GM21529 (cell line): ENCODE results near the gene MSH3.
"Not testable (repeated sequence)": the region's sequence is repeated elsewhere in the genome, so short reads cannot be mapped to it uniquely, and the experiment has no call there.

Experiments used
- ATAC-seq: cut with Tn5 transposase; IDR thresholded peaks from one replicate; pipeline ENCODE4 v1.9.1; 2021; ENCODE audit not compliant: unreplicated experiment

MSH3 gene

GRCh38 chr5:80841026-80841797, 186.8 kb downstream of the MSH3 start:
- ATAC-seq, result not testable (repeated sequence)

DNA sequence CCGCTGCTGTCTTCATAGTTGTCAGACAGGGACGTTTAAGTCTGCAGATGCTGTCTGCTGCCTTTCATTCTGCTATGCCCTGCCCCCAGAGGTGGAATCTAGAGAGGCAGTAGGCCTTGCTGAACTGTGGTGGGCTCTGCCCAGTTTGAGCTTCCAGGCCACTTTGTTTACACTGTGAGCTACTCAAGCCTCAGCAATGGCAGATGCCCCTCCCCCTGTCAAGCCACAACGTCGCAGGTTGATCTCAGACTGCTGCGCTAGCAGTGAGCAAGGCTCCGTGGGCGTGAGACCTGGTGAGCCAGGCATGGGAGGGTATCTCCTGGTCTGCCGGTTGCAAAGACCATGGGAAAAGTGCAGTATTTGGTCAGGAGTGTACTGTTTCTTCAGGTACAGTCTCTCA, 192.0 kb downstream of the MSH3 start:
- ATAC-seq, result not testable (repeated sequence)

GRCh38 chr5:80850168-80850567, 195.7 kb downstream of the MSH3 start:
- not testable (repeated sequence) for ATAC-seq

DNA sequence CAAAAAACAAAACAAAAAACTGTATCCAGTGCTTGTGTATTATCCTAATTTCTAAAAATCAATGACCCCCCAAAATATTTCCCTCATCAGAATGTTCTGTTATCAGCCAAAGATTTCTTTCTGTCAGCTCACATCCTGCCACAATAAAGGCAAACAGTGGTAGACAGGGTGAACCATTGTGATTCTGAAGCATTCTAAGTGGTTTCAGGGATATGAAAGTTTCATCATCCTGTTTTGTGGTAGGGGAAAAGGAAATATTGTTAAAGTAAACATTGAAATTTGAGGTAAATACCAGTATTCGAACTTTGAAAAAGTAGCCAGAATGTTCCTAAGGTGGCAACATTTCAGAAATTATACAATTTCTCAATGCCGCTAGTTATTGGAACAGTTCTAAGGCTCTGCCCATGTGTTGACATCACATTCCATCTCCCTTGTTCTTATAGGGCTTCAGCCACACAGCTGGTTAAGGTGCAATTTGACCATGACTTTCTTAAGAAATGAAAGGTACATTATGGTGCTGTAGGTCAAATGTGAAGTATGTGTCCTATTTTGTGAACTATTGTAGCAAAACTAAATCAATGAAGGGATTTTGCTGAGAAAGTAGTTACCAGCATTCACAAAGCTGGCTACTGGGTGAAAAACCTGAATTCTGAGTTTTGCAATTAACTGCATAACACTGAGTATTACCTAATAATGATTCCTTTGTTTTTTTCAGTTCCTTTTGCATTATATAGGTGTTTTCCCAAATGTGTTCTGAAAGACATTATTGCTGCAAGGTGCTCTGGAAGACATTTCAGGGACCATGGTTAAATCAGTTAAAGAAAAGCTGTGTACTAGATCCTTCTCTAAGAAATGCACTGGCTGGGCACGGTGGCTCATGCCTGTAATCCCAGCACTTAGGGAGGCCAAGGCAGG, 198.1 kb downstream of the MSH3 start:
- no peak for ATAC-seq

GRCh38 chr5:80853413-80853812, 199.0 kb downstream of the MSH3 start:
- no peak for ATAC-seq

DNA sequence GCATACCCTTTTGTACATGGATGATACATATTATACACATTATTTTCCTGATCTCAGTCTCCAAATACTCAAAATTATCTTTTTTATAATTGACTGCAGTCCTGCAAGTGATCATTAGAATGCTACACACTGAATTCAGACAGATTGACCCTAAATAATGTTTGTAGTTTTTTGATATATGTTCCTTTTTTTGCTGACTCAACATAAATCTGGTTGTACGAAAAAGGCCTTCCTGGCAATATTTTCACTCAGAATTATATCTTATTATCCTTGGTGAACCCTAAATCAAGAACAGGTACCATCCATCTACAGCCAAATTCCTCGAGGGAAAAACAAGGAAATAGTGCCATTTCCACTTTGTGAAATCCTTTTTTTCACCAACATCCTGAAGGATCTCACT, 200.1 kb downstream of the MSH3 start:
- ATAC-seq, result no peak

GRCh38 chr5:80860924-80861613, 206.6 kb downstream of the MSH3 start:
- no peak for ATAC-seq

DNA sequence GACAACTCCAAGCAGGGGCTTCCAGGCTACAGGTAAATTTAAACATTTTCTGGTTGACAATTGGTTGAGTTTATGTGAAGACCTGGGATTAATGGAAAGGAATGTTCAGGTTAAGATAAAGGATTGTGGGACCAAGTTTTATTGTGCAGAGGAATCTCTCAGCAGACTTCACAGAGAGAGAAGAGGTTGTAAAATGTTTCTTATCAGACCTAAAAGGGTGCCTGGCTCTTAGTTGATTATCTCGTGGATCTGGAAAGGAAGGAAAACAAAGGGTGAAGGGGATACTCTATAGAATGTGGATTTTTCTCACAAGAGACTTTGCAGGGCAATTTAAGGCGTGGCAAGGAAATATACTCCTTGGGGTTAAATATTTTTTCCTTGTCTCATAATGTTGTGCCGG, 209.3 kb downstream of the MSH3 start:
- no peak for ATAC-seq

- no peak for ATAC-seq
Observed at GRCh38 chr5:80864109-80864508, 209.7 kb downstream of the MSH3 start.

GRCh38 chr5:80864706-80865435, 210.4 kb downstream of the MSH3 start:
- peak; percentile 80 for ATAC-seq

- ATAC-seq, result no peak
Observed at GRCh38 chr5:80865551-80865950, 211.1 kb downstream of the MSH3 start.

GRCh38 chr5:80866371-80866770, 211.9 kb downstream of the MSH3 start:
- ATAC-seq, result no peak

- ATAC-seq, result no peak
Observed at GRCh38 chr5:80867233-80867632, 212.8 kb downstream of the MSH3 start.

GRCh38 chr5:80870442-80870841, 216.0 kb downstream of the MSH3 start:
- ATAC-seq, result no peak

DNA sequence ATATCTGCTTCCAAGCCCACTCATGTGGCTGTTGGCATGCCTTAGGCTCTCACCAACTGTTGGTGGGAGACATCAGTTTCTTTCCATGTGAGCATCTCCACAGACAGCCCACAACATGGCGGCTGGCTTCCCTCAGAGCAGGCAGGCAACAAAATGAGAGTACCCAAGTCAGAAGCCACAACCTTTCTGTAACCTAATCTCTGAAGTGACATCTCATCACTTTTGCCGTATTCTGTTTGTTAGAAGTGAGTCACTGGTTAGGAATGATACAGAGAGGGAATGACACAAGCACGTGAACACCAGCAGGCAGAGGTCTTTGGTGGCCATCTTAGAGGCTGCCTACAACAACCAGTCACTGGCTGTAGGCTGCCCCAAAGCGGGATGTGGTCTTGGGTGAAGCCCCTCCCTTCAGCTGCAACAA, 217.1 kb downstream of the MSH3 start:
- ATAC-seq, result no peak

- no peak for ATAC-seq
Observed at GRCh38 chr5:80874162-80874561, 219.7 kb downstream of the MSH3 start.

DNA sequence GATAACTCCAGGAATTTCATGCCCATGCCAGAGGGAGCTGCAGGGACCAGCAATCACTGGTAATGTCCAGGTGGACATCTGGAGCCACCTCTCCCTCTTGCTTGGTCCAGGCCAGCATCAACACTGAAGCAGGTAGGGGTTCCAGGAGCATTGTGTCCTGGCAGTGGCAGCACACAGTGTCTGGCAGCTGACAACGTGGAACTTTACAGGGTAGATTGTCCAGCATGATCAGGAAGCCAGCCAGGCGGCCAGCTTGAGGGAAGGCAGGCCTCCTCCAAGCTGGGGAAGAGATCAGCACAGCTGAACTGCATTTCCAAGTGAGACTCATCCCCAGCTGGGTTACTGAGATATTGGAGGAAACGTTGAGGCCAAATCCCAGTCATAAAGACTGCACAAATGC, 223.1 kb downstream of the MSH3 start:
- ATAC-seq, result no peak

- no peak for ATAC-seq
Observed at GRCh38 chr5:80881726-80882125, 227.3 kb downstream of the MSH3 start.

- not testable (repeated sequence) for ATAC-seq
Observed at GRCh38 chr5:80883390-80883789, 228.9 kb downstream of the MSH3 start.

DNA sequence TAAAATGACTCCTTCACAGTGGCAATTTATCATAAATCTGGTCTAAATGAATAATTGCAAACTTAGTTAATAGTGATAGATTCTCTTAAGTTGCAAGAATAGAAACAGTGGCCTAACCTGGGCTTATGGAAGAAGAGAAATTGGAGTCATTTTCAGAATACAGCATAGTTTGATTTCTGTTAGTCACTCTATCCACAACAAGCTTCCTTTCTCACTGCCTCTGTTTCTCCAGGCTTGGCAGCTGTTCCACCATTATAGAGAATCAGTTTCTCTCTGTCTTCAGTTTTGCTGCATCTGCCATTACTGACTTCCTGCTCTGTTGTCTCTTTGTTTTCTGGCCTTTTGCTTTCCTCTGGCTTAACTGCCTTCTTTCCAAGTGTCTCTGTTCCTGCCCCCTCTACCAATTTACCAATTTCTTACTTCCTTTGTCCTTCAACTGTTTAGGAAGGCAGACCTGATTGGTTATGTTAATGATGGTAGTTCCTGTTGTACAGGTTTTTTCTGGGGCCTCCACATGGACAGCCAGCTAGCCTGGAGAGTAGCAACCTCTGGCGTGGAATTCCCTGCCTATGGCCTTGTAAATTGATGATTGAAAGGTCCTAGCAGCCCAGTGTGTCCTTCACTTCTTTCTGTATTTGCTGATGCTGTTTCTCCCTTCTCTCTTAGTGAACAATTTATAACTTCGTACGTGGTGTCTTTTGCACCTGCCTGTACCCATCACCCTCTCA, 229.8 kb downstream of the MSH3 start:
- no peak for ATAC-seq
